Sigmoid colon (tissue), 4 donors: ENCODE data around the gene SHANK3.

ENCODE experiments used
- EP300 ChIP-seq, 4 donors: sonication (generic); formaldehyde crosslinking; IDR thresholded peaks; one replicate each; pipeline ENCODE4 v1.6.1; 2017; ENCODE audit warnings: antibody characterized with exemption in 4 of 4
- POLR2A ChIP-seq, 2 donors: fragments of 450-650 bp; IDR thresholded peaks; one replicate each; pipeline ENCODE4 v1.6.1; 2016; ENCODE audit warnings: antibody characterized with exemption in 2 of 2, mild to moderate bottlenecking in 2 of 2, moderate library complexity in 2 of 2
- POLR2AphosphoS5 ChIP-seq, 4 donors: sonication (generic); formaldehyde crosslinking; IDR thresholded peaks; one replicate each; pipeline ENCODE4 v1.6.1; 2017; ENCODE audit warnings: antibody characterized with exemption in 4 of 4
- TF ChIP-seq, protein P1 (sequence below), 4 experiments: fragments of 450-650 bp in 3 of 4; fragments of 200-600 bp in 1 of 4; IDR thresholded peaks; one replicate each; pipeline ENCODE4 v1.5.1; 2016 to 2019; ENCODE audit warnings: antibody characterized with exemption in 4 of 4, mild to moderate bottlenecking in 3 of 4, moderate library complexity in 2 of 4

DNA sequence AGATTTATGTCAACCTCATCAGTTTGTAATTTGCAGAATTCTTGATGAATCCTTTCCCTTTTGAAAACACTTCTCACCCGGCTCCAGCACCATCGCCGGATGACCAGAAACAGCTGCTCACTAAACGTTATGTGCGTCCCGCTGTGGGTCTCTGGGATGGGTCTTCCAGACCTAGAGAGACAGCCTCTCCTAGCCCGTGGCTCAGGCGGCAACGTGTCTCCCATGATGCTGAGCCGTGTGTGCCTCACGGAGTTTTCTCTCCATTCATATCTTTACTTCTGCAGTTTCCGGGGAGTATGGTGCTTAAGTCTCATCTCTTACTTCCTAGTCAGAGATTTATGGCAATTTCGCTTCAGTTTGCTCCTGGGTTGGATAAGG lies 40.4 kb downstream of the SHANK3 start:
- TF ChIP-seq POLR2AphosphoS5 (IDR thresholded peaks at IDR 0.05) (no peak), EP300 (IDR thresholded peaks at IDR 0.05) (no peak), POLR2A (IDR thresholded peaks at IDR 0.05) (no peak)
- TF ChIP-seq, protein P1, sequence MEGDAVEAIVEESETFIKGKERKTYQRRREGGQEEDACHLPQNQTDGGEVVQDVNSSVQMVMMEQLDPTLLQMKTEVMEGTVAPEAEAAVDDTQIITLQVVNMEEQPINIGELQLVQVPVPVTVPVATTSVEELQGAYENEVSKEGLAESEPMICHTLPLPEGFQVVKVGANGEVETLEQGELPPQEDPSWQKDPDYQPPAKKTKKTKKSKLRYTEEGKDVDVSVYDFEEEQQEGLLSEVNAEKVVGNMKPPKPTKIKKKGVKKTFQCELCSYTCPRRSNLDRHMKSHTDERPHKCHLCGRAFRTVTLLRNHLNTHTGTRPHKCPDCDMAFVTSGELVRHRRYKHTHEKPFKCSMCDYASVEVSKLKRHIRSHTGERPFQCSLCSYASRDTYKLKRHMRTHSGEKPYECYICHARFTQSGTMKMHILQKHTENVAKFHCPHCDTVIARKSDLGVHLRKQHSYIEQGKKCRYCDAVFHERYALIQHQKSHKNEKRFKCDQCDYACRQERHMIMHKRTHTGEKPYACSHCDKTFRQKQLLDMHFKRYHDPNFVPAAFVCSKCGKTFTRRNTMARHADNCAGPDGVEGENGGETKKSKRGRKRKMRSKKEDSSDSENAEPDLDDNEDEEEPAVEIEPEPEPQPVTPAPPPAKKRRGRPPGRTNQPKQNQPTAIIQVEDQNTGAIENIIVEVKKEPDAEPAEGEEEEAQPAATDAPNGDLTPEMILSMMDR (IDR thresholded peaks at IDR 0.05): no peak
